Kasumi-1 (cell line): ENCODE measurements around the gene CBX8.

Experiments used
- DNase-seq, 2 experiments: peaks; one replicate each; lab custom pipeline; 2025; lab: John Stamatoyannopoulos, UW

The CBX8 gene

GRCh38 chr17:79835470-79835899, 38.6 kb upstream of the CBX8 start:
- no peak for DNase-seq

- peak in 1 of 2 experiments; percentile 40 for DNase-seq
Observed at GRCh38 chr17:79834565-79835469, 37.9 kb upstream of the CBX8 start.

GRCh38 chr17:79833744-79834564, 37.1 kb upstream of the CBX8 start:
- no peak for DNase-seq

GRCh38 chr17:79833110-79833450, 36.2 kb upstream of the CBX8 start:
- DNase-seq = peak in 1 of 2 experiments; percentile 52

GRCh38 chr17:79832218-79833109, 35.6 kb upstream of the CBX8 start:
- DNase-seq = peak; percentile 84 to 88

GRCh38 chr17:79831265-79832217, 34.7 kb upstream of the CBX8 start:
- DNase-seq = peak; percentile 63 to 64

GRCh38 chr17:79830763-79831264, 33.9 kb upstream of the CBX8 start:
- no peak for DNase-seq

- DNase-seq = peak; percentile 43 to 65
Observed at GRCh38 chr17:79830303-79830702, 33.4 kb upstream of the CBX8 start.

GRCh38 chr17:79829457-79829856, 32.6 kb upstream of the CBX8 start:
- no peak for DNase-seq

- DNase-seq = peak; percentile 40 to 42
Observed at GRCh38 chr17:79829004-79829403, 32.1 kb upstream of the CBX8 start.

- DNase-seq = no peak
Observed at GRCh38 chr17:79826841-79827578, 30.1 kb upstream of the CBX8 start.

- peak; percentile 97 to 98 for DNase-seq
Observed at GRCh38 chr17:79826204-79826680, 29.4 kb upstream of the CBX8 start.

GRCh38 chr17:79825580-79825921, 28.7 kb upstream of the CBX8 start:
- no peak for DNase-seq

- no peak for DNase-seq
Observed at GRCh38 chr17:79824893-79825579, 28.2 kb upstream of the CBX8 start.

- DNase-seq = no peak
Observed at GRCh38 chr17:79824234-79824633, 27.4 kb upstream of the CBX8 start.

GRCh38 chr17:79822583-79823124, 25.8 kb upstream of the CBX8 start:
- no peak for DNase-seq

- DNase-seq = no peak
Observed at GRCh38 chr17:79821331-79822095, 24.6 kb upstream of the CBX8 start.

GRCh38 chr17:79820959-79821330, 24.1 kb upstream of the CBX8 start:
- no peak for DNase-seq
